ENCODE data around the gene SLC66A2.
"Not testable (repeated sequence)": the region's sequence is repeated elsewhere in the genome, so short reads cannot be mapped to it uniquely, and the experiment has no call there.

SLC66A2 gene

GRCh38 chr18:79877163-79878091 lies 74.0 kb downstream of the SLC66A2 start:
- FAIRE-seq, result no peak

DNA sequence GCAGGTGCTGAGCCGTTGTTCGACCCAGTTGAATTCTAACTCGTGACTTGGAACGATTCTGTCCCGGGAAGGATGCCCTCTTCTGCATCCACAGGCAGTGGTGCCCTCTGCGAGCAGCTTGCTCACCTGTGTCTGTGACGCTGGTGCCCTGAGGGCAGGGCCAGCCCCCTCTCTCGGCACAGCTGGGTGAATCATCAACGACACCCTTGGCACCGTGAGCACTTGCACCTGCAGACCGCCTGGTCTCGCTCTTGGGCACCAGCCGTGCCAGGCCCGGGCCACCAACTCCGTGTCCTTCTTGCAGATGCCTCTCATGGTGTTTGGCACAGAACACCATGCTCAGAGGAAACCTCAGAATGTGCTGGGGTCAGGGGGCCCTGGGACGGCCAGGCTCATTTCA lies 75.0 kb downstream of the SLC66A2 start:
- FAIRE-seq, result no peak

DNA sequence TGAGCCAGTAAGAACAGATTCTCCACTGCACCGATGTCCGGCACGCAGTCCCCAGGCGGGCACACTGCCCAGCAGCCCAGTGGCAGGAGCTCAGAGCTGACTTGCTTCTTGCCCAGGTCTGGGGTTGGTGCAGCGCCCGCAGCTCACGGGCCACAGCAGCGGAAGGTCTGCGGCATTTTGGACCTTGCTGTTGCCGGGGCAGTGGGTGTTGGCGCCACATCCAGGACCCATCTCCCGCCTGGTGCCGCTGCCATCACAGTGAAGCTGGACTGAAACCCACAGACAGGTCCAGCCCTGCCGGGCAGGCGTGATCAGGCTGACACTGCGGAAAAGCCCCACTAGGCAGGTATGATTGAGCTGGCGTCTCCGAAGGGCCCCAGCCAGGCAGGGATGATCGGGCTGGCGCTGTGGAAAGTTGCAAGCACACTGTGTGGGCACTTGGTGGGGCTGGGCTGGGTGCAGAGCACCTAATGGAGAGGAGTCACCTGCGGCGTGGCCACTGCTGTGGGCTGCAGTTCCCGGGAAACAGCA lies 75.5 kb downstream of the SLC66A2 start:
- FAIRE-seq, result no peak

- FAIRE-seq, result no peak
Observed at GRCh38 chr18:79875531-79875919, 75.9 kb downstream of the SLC66A2 start.

- FAIRE-seq, result no peak
Observed at GRCh38 chr18:79874553-79875530, 76.6 kb downstream of the SLC66A2 start.

GRCh38 chr18:79873449-79874110 lies 77.9 kb downstream of the SLC66A2 start:
- no peak for FAIRE-seq

GRCh38 chr18:79872527-79873444 lies 78.7 kb downstream of the SLC66A2 start:
- FAIRE-seq, result no peak

- FAIRE-seq, result no peak
Observed at GRCh38 chr18:79871481-79872091, 79.9 kb downstream of the SLC66A2 start.

GRCh38 chr18:79871026-79871390 lies 80.4 kb downstream of the SLC66A2 start:
- FAIRE-seq, result no peak

DNA sequence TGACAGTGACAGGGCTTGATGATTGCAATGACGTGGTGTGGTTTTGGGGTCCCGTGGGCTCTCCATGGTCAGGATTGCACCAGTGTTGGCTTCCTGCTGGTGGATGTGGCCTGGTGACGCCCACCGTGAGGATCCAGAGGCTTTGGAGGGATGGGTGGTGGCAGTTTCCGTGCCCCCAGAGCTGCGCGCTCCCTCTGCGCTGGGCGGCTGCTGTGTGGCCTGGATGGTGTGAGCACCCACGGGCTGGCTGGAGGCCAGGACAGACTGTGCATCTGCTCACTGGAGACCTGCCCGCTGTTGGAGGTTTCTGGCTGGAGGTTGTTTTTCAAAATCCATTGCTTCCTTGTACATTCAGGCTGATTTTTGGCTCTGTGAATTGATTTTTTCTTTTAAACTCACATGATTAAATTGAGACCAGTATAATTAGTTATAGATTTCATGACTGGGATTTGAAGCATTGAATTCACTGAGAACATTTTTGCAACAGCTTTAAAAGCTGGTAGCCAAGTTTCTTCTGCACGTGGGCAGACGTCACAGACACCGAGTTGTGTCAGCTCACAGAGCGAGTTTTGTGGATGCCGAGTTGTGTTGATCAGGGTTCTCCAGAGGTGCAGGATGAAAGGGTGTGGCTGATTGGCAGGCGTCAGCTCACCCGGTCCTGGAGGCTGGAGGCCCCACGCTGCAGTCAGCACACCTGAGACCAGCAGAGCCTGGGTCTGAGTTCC lies 81.0 kb downstream of the SLC66A2 start:
- no peak for FAIRE-seq

DNA sequence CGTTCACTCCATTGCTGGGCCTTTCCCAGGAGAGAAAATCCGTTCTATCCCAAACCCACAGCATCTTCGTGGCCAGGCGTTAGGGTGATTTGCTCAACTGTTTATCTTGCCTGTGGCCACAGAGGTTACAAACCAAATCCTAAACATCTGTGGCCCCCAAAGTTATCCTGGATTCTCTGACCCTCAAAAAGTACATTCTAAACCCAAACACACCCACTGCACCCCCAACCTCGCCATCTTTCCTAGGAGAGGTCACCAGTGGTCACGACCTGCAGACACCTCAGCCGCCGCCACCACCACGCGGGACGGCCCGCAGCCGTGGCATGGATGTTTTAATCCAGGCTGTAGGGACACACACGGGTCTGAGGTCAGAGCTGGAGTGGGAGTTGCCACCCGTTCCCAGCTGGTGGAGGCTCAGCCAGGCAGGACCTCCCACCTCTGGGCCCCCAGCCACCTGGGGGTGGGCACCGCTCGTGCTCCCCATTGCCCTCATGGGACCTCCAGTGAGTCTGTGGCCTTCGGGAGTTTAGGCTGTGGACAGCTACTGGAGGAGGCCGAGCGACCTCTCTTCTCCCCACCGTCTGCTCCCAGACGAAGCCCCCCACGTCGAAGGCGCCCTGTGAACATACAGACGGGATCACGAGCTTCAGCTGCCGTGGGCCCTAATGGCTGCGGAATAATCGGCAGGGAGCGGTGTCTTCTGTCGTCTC lies 81.7 kb downstream of the SLC66A2 start:
- no peak for FAIRE-seq

- FAIRE-seq, result no peak
Observed at GRCh38 chr18:79868811-79869541, 82.5 kb downstream of the SLC66A2 start.

DNA sequence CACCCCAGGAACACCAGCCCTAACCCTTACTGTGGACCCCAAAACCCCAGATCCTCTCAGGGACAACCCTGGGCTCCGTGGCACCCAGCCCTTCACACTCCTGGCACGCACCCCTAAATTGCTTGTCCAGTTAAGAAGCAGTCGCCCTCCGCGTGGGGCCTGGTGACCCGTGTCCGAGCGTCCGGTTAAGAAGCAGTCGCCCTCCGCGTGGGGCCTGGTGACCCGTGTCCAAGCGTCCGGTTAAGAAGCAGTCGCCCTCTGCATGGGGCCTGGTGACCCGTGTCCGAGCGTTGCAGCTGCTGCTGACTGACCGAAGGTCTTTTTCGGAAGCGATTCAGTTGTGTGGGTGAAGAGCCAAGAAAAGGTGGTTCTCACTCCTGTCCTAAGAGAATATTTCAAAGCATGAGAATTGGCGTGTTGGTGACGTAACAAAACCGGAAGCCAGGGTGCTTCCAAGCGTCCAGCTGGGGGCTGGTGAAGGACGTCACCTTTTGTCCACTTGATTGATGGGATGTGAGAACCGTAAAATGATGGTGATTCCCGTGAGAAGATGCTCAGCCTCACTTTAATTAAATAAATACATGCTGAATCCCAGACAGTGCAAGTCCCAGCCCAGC lies 83.2 kb downstream of the SLC66A2 start:
- FAIRE-seq, result no peak

- no peak for FAIRE-seq
Observed at GRCh38 chr18:79867666-79868065, 83.8 kb downstream of the SLC66A2 start.

- no peak for FAIRE-seq
Observed at GRCh38 chr18:79866889-79867574, 84.4 kb downstream of the SLC66A2 start.

DNA sequence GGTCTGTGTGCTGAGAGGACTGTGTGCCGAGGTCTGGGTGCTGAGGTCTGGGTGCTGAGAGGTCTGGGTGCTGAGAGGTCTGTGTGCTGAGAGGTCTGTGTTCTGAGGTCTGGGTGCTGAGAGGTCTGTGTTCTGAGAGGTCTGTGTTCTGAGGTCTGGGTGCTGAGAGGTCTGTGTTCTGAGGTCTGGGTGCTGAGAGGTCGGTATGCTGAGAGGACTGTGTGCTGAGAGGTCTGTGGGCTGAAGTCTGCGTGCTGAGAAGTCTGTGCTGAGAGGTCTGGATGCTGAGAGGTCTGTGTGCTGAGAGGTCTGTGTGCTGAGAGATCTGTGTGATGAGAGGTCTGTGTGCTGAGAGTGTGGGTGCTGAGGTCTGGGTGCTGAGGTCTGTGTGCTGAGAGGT lies 85.5 kb downstream of the SLC66A2 start:
- FAIRE-seq, result not testable (repeated sequence)

DNA sequence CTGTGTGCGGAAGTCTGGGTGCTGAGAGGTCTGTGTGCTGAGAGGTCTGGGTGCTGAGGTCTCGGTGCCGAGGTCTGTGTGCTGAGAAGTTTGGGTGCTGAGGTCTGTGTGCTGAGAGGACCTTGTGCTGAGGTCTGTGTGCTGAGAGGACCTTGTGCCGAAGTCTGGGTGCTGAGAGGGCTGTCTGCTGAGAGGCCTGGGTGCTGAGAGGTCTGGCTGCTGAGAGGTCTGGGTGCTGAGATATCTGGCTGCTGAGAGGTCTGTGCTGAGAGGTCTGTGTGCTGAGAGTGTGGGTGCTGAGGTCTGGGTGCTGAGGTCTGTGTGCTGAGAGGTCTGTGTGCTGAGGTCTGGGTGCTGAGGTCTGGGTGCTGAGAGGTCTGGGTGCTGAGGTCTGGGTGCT lies 86.5 kb downstream of the SLC66A2 start:
- not testable (repeated sequence) for FAIRE-seq

All from TTC549 (cell line).